Stimulated activated CD8-positive, alpha-beta memory T cell treated with anti-CD3 and anti-CD28 coated beads, Interleukin-7, amount 100 ng/mL, for 24 hours (primary cell): ENCODE results near the gene ALDH1L1.

ENCODE experiments used
- DNase-seq: peaks from one replicate; pipeline ENCODE4 v3.0.0-alpha.2; 2020; ENCODE audit warnings: low read depth

Gene ALDH1L1

GRCh38 chr3:126054870-126055269, 125.5 kb downstream of the ALDH1L1 start:
- DNase-seq = no peak

DNA sequence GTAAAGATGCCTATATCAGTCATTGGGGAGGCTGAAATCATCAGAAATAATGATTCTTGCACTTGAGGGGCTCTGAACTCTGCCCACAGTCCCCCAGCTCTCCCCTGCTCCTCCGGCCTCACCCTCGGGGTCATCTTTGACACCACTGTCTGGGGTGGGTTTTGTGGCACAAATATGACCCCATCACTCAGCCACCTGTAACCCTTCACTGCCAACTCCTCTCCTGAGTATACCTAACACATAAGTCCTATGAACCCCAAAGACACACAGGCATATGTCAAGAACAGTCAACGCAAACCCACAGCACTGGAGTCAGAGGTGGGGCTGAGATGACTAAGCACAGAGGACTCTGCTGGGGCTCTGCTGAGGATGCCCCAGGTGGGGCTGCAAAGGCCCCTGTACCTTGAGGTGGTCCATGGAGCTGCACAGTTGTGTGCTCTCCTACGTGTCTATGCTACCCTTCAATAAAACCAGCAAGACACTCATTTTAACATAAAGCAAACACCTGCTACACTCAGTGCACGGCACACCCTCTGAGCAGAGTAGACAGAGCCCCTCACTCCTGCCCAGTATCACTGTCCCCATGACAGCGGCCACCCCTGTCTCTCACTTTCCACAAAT, 126.3 kb downstream of the ALDH1L1 start:
- no peak for DNase-seq
